BE2C (cell line): ENCODE results near the gene ZNF75A.

Experiments used
- DNase-seq: peaks from one replicate; pipeline ENCODE4 v3.0.0-alpha.2; 2020
- H3K27me3 ChIP-seq: fragments of 250-450 bp; sonication (Bioruptor Pico); 2 replicates; pipeline ENCODE4 v1.5.1; 2020; ENCODE audit warnings: mild to moderate bottlenecking
- H3K36me3 ChIP-seq: fragments of 250-450 bp; sonication (Bioruptor Pico); 2 replicates; pipeline ENCODE4 v1.5.1; 2020; ENCODE audit warnings: mild to moderate bottlenecking
- H3K4me1 ChIP-seq: fragments of 250-450 bp; sonication (Bioruptor Pico); 2 replicates; pipeline ENCODE4 v1.5.1; 2020
- H3K4me3 ChIP-seq: 2 replicates; pipeline ENCODE4 v1.5.1; 2011; ENCODE audit warnings: low read depth, low read length
- H3K9me3 ChIP-seq: fragments of 250-450 bp; sonication (Bioruptor Pico); 2 replicates; pipeline ENCODE4 v1.5.1; 2020
- TF ChIP-seq, protein P1 (sequence below): IDR thresholded peaks from 2 replicates; pipeline ENCODE4 v1.5.1; 2012; ENCODE audit warnings: mild to moderate bottlenecking, low read depth, low read length

Gene ZNF75A

DNA sequence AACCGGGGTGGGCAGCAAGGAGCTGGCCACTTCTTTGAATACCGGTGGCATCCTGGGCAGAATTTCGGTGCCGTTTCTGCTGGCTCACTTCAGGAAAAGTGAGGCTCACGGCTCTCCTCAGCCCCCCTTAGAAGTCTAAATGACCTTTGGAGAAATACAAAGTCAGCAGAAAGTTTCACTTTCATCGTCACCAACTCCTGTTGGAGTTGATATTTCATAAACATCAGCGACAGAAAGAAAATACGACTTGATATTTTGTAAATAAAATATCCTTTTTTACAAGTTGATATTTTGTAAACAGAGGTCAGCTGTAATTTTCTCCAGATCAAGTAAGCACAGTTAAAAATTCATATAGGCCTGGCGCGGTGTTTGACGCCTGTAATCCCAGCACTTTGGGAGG is 781 bp downstream of the ZNF75A start:
- no peak for DNase-seq
- peaks cover 7% of the 10 kb centered on the region for H3K9me3 ChIP-seq
- no peaks in the 10 kb centered on the region for H3K4me1 ChIP-seq
- peaks cover 39% of the 10 kb centered on the region for H3K36me3 ChIP-seq
- TF ChIP-seq, protein P1, sequence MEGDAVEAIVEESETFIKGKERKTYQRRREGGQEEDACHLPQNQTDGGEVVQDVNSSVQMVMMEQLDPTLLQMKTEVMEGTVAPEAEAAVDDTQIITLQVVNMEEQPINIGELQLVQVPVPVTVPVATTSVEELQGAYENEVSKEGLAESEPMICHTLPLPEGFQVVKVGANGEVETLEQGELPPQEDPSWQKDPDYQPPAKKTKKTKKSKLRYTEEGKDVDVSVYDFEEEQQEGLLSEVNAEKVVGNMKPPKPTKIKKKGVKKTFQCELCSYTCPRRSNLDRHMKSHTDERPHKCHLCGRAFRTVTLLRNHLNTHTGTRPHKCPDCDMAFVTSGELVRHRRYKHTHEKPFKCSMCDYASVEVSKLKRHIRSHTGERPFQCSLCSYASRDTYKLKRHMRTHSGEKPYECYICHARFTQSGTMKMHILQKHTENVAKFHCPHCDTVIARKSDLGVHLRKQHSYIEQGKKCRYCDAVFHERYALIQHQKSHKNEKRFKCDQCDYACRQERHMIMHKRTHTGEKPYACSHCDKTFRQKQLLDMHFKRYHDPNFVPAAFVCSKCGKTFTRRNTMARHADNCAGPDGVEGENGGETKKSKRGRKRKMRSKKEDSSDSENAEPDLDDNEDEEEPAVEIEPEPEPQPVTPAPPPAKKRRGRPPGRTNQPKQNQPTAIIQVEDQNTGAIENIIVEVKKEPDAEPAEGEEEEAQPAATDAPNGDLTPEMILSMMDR = no peak
- H3K27me3 ChIP-seq = no peaks in the 10 kb centered on the region
- peak overlapping the region; percentile 77 for H3K4me3 ChIP-seq

DNA sequence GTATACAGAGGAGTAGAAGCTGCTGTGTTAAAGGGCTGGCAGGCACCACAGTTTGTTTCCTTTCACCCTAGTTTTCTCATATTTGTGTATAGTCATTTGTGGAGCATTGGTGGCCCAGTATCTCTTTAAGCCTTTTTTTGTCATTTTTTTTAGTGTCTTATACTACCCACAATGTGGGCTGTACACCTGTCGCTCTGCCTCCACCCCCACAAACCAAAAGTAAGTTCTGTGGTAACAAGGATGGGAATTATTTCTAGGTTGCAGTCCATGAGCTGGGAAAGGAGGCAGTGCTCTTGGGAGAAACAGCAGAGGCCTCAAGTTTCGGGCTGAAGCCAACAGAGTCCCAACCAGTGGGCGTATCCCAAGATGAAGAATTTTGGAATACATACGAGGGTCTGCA is 6.2 kb downstream of the ZNF75A start:
- Histone ChIP-seq H3K4me3 (no peak overlapping the region), H3K9me3 (peaks cover under 1% of the 10 kb centered on the region), H3K27me3 (no peaks in the 10 kb centered on the region), H3K36me3 (peaks cover 73% of the 10 kb centered on the region), H3K4me1 (no peaks in the 10 kb centered on the region)
- no peak for DNase-seq
- TF ChIP-seq, protein P1 = no peak

DNA sequence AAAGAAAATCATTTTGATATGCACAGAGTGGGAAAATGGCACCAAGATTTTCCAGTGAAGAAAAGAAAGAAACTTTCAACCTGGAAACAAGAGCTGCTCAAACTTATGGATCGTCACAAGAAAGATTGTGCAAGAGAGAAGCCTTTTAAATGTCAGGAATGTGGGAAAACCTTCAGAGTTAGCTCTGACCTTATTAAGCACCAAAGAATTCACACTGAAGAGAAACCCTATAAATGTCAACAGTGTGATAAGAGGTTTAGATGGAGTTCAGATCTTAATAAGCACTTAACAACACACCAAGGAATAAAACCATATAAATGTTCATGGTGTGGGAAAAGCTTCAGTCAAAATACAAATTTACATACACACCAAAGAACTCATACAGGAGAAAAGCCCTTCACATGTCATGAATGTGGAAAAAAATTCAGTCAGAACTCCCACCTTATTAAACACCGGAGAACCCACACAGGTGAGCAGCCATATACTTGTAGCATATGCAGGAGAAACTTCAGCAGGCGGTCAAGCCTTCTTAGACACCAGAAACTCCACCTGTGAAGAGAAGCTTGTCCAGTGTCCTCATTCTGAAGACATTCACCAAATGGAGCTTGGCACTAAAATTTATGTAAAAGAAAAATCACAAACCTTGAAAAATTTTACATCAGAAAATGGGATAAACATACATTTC is 12.2 kb downstream of the ZNF75A start:
- Histone ChIP-seq H3K9me3 (peaks cover 8% of the 10 kb centered on the region), H3K36me3 (peaks cover 58% of the 10 kb centered on the region), H3K27me3 (no peaks in the 10 kb centered on the region), H3K4me3 (no peak overlapping the region), H3K4me1 (no peaks in the 10 kb centered on the region)
- TF ChIP-seq, protein P1 = no peak
- no peak for DNase-seq

DNA sequence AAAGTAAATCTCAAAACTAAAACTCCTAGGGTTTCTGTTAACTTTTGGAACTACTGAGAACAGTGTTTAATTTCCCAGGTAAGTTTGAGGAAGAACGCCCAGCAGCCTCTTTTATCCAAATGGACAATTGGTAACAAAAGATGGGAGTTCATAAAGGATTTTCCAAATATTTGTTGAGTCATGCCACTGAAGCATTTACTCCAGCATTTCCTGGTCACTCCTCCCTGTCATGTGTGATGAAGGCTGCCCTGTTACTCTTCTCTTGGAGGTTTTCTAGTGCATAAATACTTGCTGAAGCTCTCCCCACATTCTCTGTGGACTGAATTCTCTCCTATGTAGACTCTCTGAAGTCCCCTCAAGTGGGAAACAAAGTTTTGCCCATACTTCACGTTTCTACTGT is 16.5 kb downstream of the ZNF75A start:
- Histone ChIP-seq H3K4me1 (no peaks in the 10 kb centered on the region), H3K9me3 (peaks cover 8% of the 10 kb centered on the region), H3K4me3 (no peak overlapping the region), H3K36me3 (peaks cover 25% of the 10 kb centered on the region), H3K27me3 (peaks cover 9% of the 10 kb centered on the region)
- no peak for DNase-seq
- TF ChIP-seq, protein P1 = no peak

DNA sequence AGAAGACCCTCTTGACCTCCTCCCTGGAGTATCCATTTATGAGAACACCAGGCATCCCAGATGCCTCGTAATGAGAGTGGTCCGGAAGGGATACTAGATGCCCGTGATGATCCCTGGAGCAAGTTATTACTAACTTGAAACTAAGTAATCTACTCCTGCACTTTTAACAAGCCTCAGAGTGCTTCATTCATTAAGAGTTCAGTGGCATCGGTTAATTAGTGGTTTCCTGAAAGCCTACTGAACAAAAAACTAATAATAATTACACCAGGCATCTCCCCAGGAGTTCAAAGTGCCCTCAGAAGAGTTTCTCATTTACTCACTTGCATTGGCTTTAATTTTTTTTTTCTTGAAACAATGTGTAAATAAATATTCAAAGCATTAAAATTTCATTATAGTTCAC is 22.2 kb downstream of the ZNF75A start:
- no peak for DNase-seq
- Histone ChIP-seq H3K4me1 (no peaks in the 10 kb centered on the region), H3K9me3 (no peaks in the 10 kb centered on the region), H3K36me3 (no peaks in the 10 kb centered on the region), H3K4me3 (no peak overlapping the region), H3K27me3 (peaks cover 19% of the 10 kb centered on the region)
- TF ChIP-seq, protein P1 = no peak

DNA sequence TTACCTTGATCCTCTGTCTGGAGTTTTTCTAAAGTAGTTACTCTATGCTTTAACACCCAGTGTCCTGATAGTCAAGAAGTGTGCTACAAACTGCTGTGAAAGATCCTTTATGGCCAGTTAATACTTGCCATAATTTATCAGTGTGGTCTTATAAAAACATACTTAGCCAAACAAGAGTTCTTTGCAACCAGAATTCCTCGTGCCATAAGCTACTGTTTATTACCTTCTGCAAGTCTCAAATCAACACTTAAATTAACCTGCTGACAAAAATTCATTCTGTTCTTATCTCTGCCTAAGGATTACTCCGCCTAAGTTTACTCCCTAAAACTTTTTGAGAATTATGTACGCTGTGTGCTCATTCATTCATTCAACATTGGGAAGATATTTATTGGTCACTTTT is 22.8 kb downstream of the ZNF75A start:
- H3K9me3 ChIP-seq = no peaks in the 10 kb centered on the region
- no peak for DNase-seq
- H3K36me3 ChIP-seq = no peaks in the 10 kb centered on the region
- peaks cover 19% of the 10 kb centered on the region for H3K27me3 ChIP-seq
- TF ChIP-seq, protein P1 = no peak
- no peaks in the 10 kb centered on the region for H3K4me1 ChIP-seq
- no peak overlapping the region for H3K4me3 ChIP-seq
